GM13977 (cell line): ENCODE results near the gene DTX4.

Source experiments
- DNase-seq: peaks from one replicate; pipeline ENCODE4 v3.0.0; 2012; ENCODE audit warnings: low spot score
- CTCF ChIP-seq: IDR thresholded peaks from 2 replicates; pipeline ENCODE4 v1.5.1; 2012; ENCODE audit warnings: mild to moderate bottlenecking, control low read depth; ENCODE audit not compliant: insufficient read depth; ENCODE audit errors: extremely low read depth, missing control alignments
- in situ Hi-C: fragments of 300-500 bp; cut with MboI; formaldehyde crosslinking; loops from one replicate; pipeline ENCODE4 v1.12.0; 2022; ENCODE audit warnings: low sequenced_read_pairs, low pct_unique_long_range_greater_than_20kb, mixed read lengths, inconsistent platforms; ENCODE audit not compliant: unreplicated experiment

Gene DTX4

GRCh38 chr11:59226396-59226795 lies 54.5 kb downstream of the DTX4 start:
- no peak for TF ChIP-seq CTCF
- in situ Hi-C loops = no loop called here
- DNase-seq = no peak

GRCh38 chr11:59240322-59240721 lies 68.4 kb downstream of the DTX4 start:
- DNase-seq = no peak
- no peak for TF ChIP-seq CTCF

GRCh38 chr11:59243633-59244032 lies 71.7 kb downstream of the DTX4 start:
- DNase-seq = no peak
- in situ Hi-C loops = no loop called here
- no peak for TF ChIP-seq CTCF

More at GRCh38 chr11:59240322-59240721, 68.4 kb downstream of the DTX4 start:
- in situ Hi-C loops = no loop called here

- in situ Hi-C loops = no loop called here
- TF ChIP-seq CTCF = no peak
- DNase-seq = no peak
Measured at GRCh38 chr11:59247531-59248227, 75.7 kb downstream of the DTX4 start.

- in situ Hi-C loops = no loop called here
Measured at GRCh38 chr11:59249535-59249934, 77.6 kb downstream of the DTX4 start.

GRCh38 chr11:59253001-59253400 lies 81.1 kb downstream of the DTX4 start:
- DNase-seq = no peak
- in situ Hi-C loops = no loop called here
- TF ChIP-seq CTCF = no peak

More at GRCh38 chr11:59249535-59249934, 77.6 kb downstream of the DTX4 start:
- DNase-seq = no peak
- no peak for TF ChIP-seq CTCF
